GM12878 (cell line): ENCODE results near the gene WWTR1.

ENCODE experiments used
- CBFB ChIP-seq: IDR thresholded peaks from 2 replicates; pipeline ENCODE4 v1.6.1; 2016; ENCODE audit warnings: antibody characterized with exemption, low read depth
- EP300 ChIP-seq, 2 experiments: fragments of 150-350 bp in 1 of 2; IDR thresholded peaks; 2 replicates each; pipeline ENCODE4 v1.6.1; 2011 to 2012; ENCODE audit warnings: low read depth in 2 of 2, low read length in 2 of 2, borderline replicate concordance in 1 of 2, improper control_type of control experiment in 1 of 2, inconsistent platforms in 1 of 2; ENCODE audit not compliant: control insufficient read depth in 1 of 2
- YY1 ChIP-seq: IDR thresholded peaks from 2 replicates; pipeline ENCODE4 v1.6.1; 2011; ENCODE audit warnings: low read depth, mild to moderate bottlenecking, low read length

DNA sequence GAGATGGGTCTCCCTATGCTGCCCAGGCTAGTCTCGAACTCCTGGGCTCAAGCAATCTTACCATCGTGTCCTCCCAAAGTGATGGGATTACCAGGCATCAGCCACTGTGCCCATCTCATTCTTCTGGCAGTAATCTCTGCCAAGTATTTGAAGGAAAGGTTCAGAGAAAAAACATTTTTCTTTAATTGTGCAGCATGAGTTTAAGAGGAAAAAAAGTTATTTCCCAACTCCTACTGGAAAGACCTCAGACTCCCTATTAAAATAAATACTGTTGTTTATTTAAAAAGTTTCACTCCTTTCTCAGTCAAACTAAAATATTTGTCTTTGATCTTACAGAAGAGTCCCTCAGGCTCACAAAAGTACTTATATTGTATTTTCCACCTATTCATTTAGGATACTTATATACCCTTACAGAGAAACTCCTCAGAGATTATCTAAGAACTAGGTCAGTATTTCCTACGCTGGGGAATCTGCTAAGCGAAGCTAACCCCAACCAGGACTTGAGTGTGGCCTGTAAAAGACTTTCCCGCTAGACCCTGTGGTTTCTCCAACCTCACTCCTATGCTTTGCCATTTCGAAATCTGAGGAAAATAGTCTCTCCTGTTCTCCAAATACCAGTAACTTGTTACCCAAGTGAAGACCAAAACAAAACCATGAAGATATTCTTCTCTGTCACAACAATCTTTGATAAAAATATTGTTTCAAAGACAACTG, 28.7 kb downstream of the WWTR1 start:
- no peak for TF ChIP-seq EP300 (IDR thresholded peaks at IDR 0.05; ENCODE audit: borderline replicate concordance in 1 of 2, control insufficient read depth in 1 of 2, low read depth in 2 of 2, low read length in 2 of 2)
- TF ChIP-seq YY1: no peak
- TF ChIP-seq CBFB: no peak
